ENCODE measurements around the gene ELFN1.

DNA sequence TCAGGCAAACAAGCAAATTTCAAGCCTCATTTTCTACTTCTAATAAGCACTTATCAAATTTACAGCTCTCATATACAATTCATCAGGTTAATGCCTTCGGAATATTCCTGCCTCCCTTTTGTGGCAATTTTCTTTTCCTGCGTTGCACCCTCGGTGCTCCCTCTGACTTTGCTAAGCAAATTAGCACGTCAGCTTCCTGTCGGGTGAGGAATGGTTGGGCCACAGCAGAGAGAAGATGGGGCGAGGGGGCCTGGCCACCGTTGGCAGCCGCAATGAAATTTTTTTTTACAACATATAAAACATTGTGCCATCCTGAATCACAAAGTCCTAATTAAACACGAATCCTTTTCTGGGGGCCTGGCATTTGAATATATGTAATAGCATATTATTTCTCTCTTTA is 28.1 kb downstream of the ELFN1 start:
- TF ChIP-seq POLR2A (IDR thresholded peaks at IDR 0.05; ENCODE audit: low read length) (no peak), GATA1 (IDR thresholded peaks at IDR 0.05; ENCODE audit: low read depth, low read length) (no peak)
